H1 (cell line): ENCODE results near the gene UMAD1. TPM values are rescaled to one million over a fixed set of nuclear protein-coding genes. Genes with fewer than 3 reads are reported as not detected.

ENCODE experiments used
- CTCF ChIA-PET: fragments of 300-600 bp; sonication (Branson Sonifier 250); formaldehyde crosslinking; loops from one replicate; lab custom pipeline; 2021; ENCODE audit not compliant: partially characterized antibody; lab: Charles Lee
- POLR2A ChIA-PET: fragments of 300-600 bp; sonication (Branson Sonifier 250); formaldehyde crosslinking; loops from one replicate; lab custom pipeline; 2021; ENCODE audit warnings: inconsistent platforms; ENCODE audit not compliant: partially characterized antibody; lab: Charles Lee
- DNase-seq, 2 experiments: peaks; one replicate each; pipeline versions ENCODE4 v3.0.0 to v3.0.0-alpha.2; 2010 to 2022; ENCODE audit warnings: low spot score in 2 of 2, low read depth in 1 of 2, mixed read lengths in 1 of 2
- FAIRE-seq: peaks from 2 replicates; lab custom pipeline; 2011; peaks lifted over from hg19 to GRCh38; lab: Jason Lieb, UNC
- H2AFZ ChIP-seq: 2 replicates; pipeline ENCODE4 v1.8.1; 2012; ENCODE audit warnings: low read length, inconsistent platforms
- H2AK5ac ChIP-seq: 2 replicates; pipeline ENCODE4 v1.6.1; 2013; ENCODE audit warnings: low read depth, low read length
- H2BK120ac ChIP-seq: replicated peaks from 2 replicates; pipeline ENCODE3; 2013; ENCODE audit warnings: low read depth, low read length, inconsistent platforms
- H2BK12ac ChIP-seq: 2 replicates; pipeline ENCODE4 v1.6.1; 2013; ENCODE audit warnings: low read depth, low read length
- H2BK15ac ChIP-seq: 2 replicates; pipeline ENCODE4 v1.6.1; 2013; ENCODE audit warnings: low read length
- H2BK20ac ChIP-seq: 2 replicates; pipeline ENCODE4 v1.6.1; 2013; ENCODE audit warnings: low read length
- H2BK5ac ChIP-seq: 2 replicates; pipeline ENCODE4 v1.6.1; 2013; ENCODE audit warnings: low read depth, low read length
- H3K14ac ChIP-seq: 2 replicates; pipeline ENCODE4 v1.6.1; 2013; ENCODE audit warnings: inconsistent platforms; ENCODE audit not compliant: insufficient read length
- H3K18ac ChIP-seq: 2 replicates; pipeline ENCODE4 v1.6.1; 2013; ENCODE audit warnings: low read length; ENCODE audit errors: extremely low read depth
- H3K23ac ChIP-seq: 2 replicates; pipeline ENCODE4 v1.6.1; 2013; ENCODE audit warnings: inconsistent platforms; ENCODE audit not compliant: insufficient read length
- H3K23me2 ChIP-seq: 2 replicates; pipeline ENCODE4 v1.6.1; 2013; ENCODE audit warnings: low read depth, low read length
- H3K27ac ChIP-seq: 2 replicates; pipeline ENCODE4 v1.6.1; 2011; ENCODE audit warnings: low read depth, low read length, inconsistent platforms
- H3K27me3 ChIP-seq, 4 experiments: replicated peaks in 1 of 4; 1 replicate in 1 of 4; 2 replicates in 3 of 4; pipeline versions ENCODE4 v1.6.1 to v1.8.1; 2011 to 2013; ENCODE audit warnings: low read length in 3 of 4, mild to moderate bottlenecking in 3 of 4, inconsistent platforms in 2 of 4, mixed read lengths in 2 of 4, moderate library complexity in 1 of 4; ENCODE audit not compliant: control insufficient read depth in 3 of 4, insufficient read depth in 3 of 4; ENCODE audit errors: extremely low read depth in 1 of 4
- H3K36me3 ChIP-seq, 4 experiments: 2 replicates each; pipeline versions ENCODE4 v1.6.1 to v1.8.1; 2011 to 2013; ENCODE audit warnings: mild to moderate bottlenecking in 4 of 4, low read length in 3 of 4, moderate library complexity in 2 of 4, control low read depth in 1 of 4, inconsistent platforms in 1 of 4; ENCODE audit not compliant: insufficient read depth in 4 of 4, control insufficient read depth in 2 of 4
- H3K4ac ChIP-seq: replicated peaks from 2 replicates; pipeline ENCODE3; 2013; ENCODE audit warnings: low read length, low read depth, mixed read lengths, inconsistent platforms; ENCODE audit not compliant: insufficient read length
- H3K4me1 ChIP-seq, 4 experiments: replicated peaks in 1 of 4; 1 replicate in 1 of 4; 2 replicates in 3 of 4; pipeline versions ENCODE4 v1.6.1 to v1.8.1; 2011 to 2013; ENCODE audit warnings: low read length in 3 of 4, inconsistent platforms in 2 of 4, mixed read lengths in 1 of 4; ENCODE audit not compliant: insufficient read depth in 4 of 4, control insufficient read depth in 3 of 4
- H3K4me2 ChIP-seq, 2 experiments: 2 replicates each; pipeline versions ENCODE4 v1.6.1 to v1.8.1; 2011 to 2013; ENCODE audit warnings: low read depth in 2 of 2, low read length in 2 of 2, control low read depth in 1 of 2, inconsistent platforms in 1 of 2, mild to moderate bottlenecking in 1 of 2; ENCODE audit not compliant: insufficient read depth in 1 of 2
- H3K4me3 ChIP-seq, 4 experiments: fragments of 200-600, 300-600 bp in 1 of 4; sonication (generic), shearing (Covaris generic), sonication (Bioruptor Twin) in 1 of 4; 2 replicates each; pipeline versions ENCODE4 v1.5.1 to v1.8.1; 2011 to 2016; ENCODE audit warnings: low read length in 4 of 4, low read depth in 3 of 4, control low read depth in 2 of 4, inconsistent platforms in 2 of 4, mild to moderate bottlenecking in 2 of 4, mixed read lengths in 1 of 4, moderate library complexity in 1 of 4; ENCODE audit not compliant: insufficient read depth in 2 of 4; ENCODE audit errors: extremely low read depth in 1 of 4
- H3K56ac ChIP-seq: replicated peaks from 2 replicates; pipeline ENCODE3; 2013; ENCODE audit warnings: low read depth, mild to moderate bottlenecking, mixed read lengths, low read length, inconsistent platforms; ENCODE audit not compliant: insufficient read length
- H3K79me1 ChIP-seq: 2 replicates; pipeline ENCODE4 v1.6.1; 2013; ENCODE audit warnings: low read depth, low read length, control low read depth
- H3K79me2 ChIP-seq, 2 experiments: 2 replicates each; pipeline versions ENCODE4 v1.6.1 to v1.8.1; 2012 to 2013; ENCODE audit warnings: low read length in 2 of 2, mild to moderate bottlenecking in 2 of 2, inconsistent platforms in 1 of 2; ENCODE audit not compliant: insufficient read depth in 2 of 2, control insufficient read depth in 1 of 2
- H3K9ac ChIP-seq, 4 experiments: replicated peaks in 1 of 4; 1 replicate in 1 of 4; 2 replicates in 3 of 4; pipeline versions ENCODE4 v1.6.1 to v1.8.1; 2011 to 2013; ENCODE audit warnings: low read depth in 3 of 4, low read length in 3 of 4, control low read depth in 2 of 4, mild to moderate bottlenecking in 2 of 4, moderate library complexity in 2 of 4, inconsistent platforms in 1 of 4; ENCODE audit errors: extremely low read depth in 1 of 4
- H3K9me3 ChIP-seq, 2 experiments: 2 replicates each; pipeline versions ENCODE4 v1.6.1 to v1.8.1; 2012 to 2013; ENCODE audit warnings: mild to moderate bottlenecking in 2 of 2, moderate library complexity in 2 of 2, control low read depth in 1 of 2, inconsistent platforms in 1 of 2, low read depth in 1 of 2, low read length in 1 of 2, mixed read lengths in 1 of 2; ENCODE audit not compliant: insufficient read depth in 2 of 2
- H4K20me1 ChIP-seq, 2 experiments: replicated peaks in 1 of 2; 2 replicates each; pipeline versions ENCODE3 to v1.8.1; 2011 to 2013; ENCODE audit warnings: inconsistent platforms in 2 of 2, low read length in 2 of 2, mild to moderate bottlenecking in 1 of 2; ENCODE audit not compliant: insufficient read depth in 2 of 2, control insufficient read depth in 1 of 2
- H4K5ac ChIP-seq: 2 replicates; pipeline ENCODE4 v1.6.1; 2013; ENCODE audit warnings: low read length, low read depth, mixed read lengths, inconsistent platforms; ENCODE audit not compliant: insufficient read length
- H4K8ac ChIP-seq: 2 replicates; pipeline ENCODE4 v1.8.0; 2013; ENCODE audit warnings: mild to moderate bottlenecking, moderate library complexity, low read length, inconsistent platforms; ENCODE audit not compliant: insufficient read depth; ENCODE audit errors: extremely low read depth
- H4K91ac ChIP-seq: replicated peaks from 2 replicates; pipeline ENCODE3; 2013; ENCODE audit warnings: low read length, mixed read lengths, inconsistent platforms; ENCODE audit not compliant: insufficient read length
- KDM5A ChIP-seq: fragments of 200-600 bp; IDR thresholded peaks from 2 replicates; pipeline ENCODE4 v1.7.1; 2012; ENCODE audit warnings: mild to moderate bottlenecking, low read length, inconsistent platforms, mixed read lengths
- WGBS, 2 experiments: shearing (Covaris generic) in 1 of 2; methylation state at CpG; one replicate each; pipeline versions ENCODE4 v1.1.6 to v1.1.7; 2013 to 2015; ENCODE audit warnings: low lambda C conversion rate in 2 of 2, mixed read lengths in 2 of 2, inconsistent platforms in 1 of 2, low coverage in 1 of 2, missing lambda C conversion rate in 1 of 2; ENCODE audit not compliant: insufficient replicate concordance in 2 of 2, insufficient coverage in 1 of 2, insufficient read length in 1 of 2; ENCODE audit errors: extremely low coverage in 1 of 2, missing lambda C conversion rate in 1 of 2; 5-methylcytosine and 5-hydroxymethylcytosine counted together
- polyA plus RNA-seq, 7 experiments: library from polyadenylated mRNA; depleted of rRNA in 3 of 7; stranded (reverse) in 5 of 7; unstranded in 2 of 7; fragments of >200 nt in 5 of 7; fragments of 200-250 nt in 2 of 7; gene quantifications; 1 replicate in 5 of 7; 2 replicates in 1 of 7; 4 replicates in 1 of 7; pipeline versions ENCODE4 v1.2.1 to v1.2.3, GENCODE V29; 2011 to 2013; ENCODE audit warnings: missing spikeins in 2 of 7, mixed read lengths in 2 of 7
- total RNA-seq: library from RNA; stranded (reverse); fragmentation: NEBNext Ultra II Directional; extraction: Animal tissue kit (Norgen Biotek cat#: 25700); gene quantifications from 2 replicates; pipeline ENCODE4 v1.2.1, GENCODE V29; 2021

The UMAD1 gene
- total and polyA plus RNA-seq, 2 of the 8 experiments (the other 6 are each of a cell fraction or from before 2014, with no cell fraction given), result 10.4 to 12.3 TPM

DNA sequence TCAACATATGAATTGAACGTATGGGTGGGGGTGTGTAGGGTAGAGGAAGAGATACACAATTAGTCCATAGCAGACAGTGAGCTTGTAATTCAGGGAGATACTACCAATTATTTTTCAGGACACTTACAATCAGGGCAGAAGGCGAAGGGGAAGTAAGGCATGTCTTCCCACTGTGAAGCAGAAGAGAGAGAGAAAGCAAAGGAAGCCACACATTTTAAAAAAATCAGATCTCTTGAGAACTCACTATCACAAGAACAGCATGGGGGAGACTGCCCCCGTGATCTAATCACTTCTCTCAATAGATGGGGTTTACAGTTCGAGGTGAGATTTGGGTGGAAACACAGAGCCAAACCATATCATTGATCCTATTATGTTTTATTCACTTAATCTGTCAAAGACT is 194.2 kb downstream of the UMAD1 start:
- Histone ChIP-seq H3K79me2 (no peaks in the 10 kb centered on the region), H3K18ac (no peak overlapping the region), H3K27ac (no peak overlapping the region), H2BK5ac (peak overlapping the region; percentile 61; the same call in 1 of the 2 replicates), H4K8ac (no peak overlapping the region), H3K14ac (no peak overlapping the region), H3K4me3 (no peak overlapping the region), H2BK12ac (no peak overlapping the region), H3K56ac (no peak overlapping the region), H3K4me1 (peaks cover 0 to 5% (median 4%) of the 10 kb centered on the region in 4 experiments; a peak in 5 of 7 replicates), H2BK15ac (no peak overlapping the region), H3K4ac (no peak overlapping the region), H2BK20ac (no peak overlapping the region), H4K91ac (no peak overlapping the region), H3K9me3 (no peaks in the 10 kb centered on the region), H2AK5ac (no peak overlapping the region), H4K5ac (no peak overlapping the region), H4K20me1 (no peaks in the 10 kb centered on the region), H3K27me3 (no peaks in the 10 kb centered on the region), H2BK120ac (no peak overlapping the region), H3K4me2 (no peak overlapping the region; a peak in 1 of 4 replicates), H3K79me1 (no peaks in the 10 kb centered on the region), H3K23me2 (no peaks in the 10 kb centered on the region), H3K9ac (no peak overlapping the region), H3K23ac (no peak overlapping the region), H2AFZ (no peak overlapping the region; the same call in 1 of the 2 replicates), H3K36me3 (no peaks in the 10 kb centered on the region; a peak in 1 of 8 replicates)
- TF ChIP-seq KDM5A, result no peak
- no peak for DNase-seq
- ChIA-PET POLR2A (no interaction called here), CTCF (no interaction called here)
- FAIRE-seq, result no peak
- WGBS, 2 experiments, result 44% methylated on average over 4 of the region's 4 CpGs; no CpG with 5 or more reads in 1 of the 2 experiments
